Kidney epithelial cell (primary cell): ENCODE results near the gene SIGMAR1. TPM values are rescaled to one million over a fixed set of nuclear protein-coding genes. Genes with fewer than 3 reads are reported as not detected.

Experiments
- DNase-seq: peaks from one replicate; pipeline ENCODE4 v3.0.0-alpha.2; 2010; ENCODE audit warnings: low read depth
- H3K27me3 ChIP-seq: 2 replicates; pipeline ENCODE4 v1.6.0; 2011; ENCODE audit warnings: low read length; ENCODE audit not compliant: control insufficient read depth, insufficient read depth
- H3K36me3 ChIP-seq: 2 replicates; pipeline ENCODE4 v1.5.1; 2011; ENCODE audit warnings: low read length; ENCODE audit not compliant: control insufficient read depth, insufficient read depth
- H3K4me3 ChIP-seq: 2 replicates; pipeline ENCODE4 v1.5.1; 2011; ENCODE audit warnings: low read depth, mild to moderate bottlenecking, control low read depth, low read length
- CTCF ChIP-seq: IDR thresholded peaks from 2 replicates; pipeline ENCODE4 v1.5.1; 2011; ENCODE audit warnings: mild to moderate bottlenecking, moderate library complexity, low read length, control low read depth, inconsistent platforms; ENCODE audit not compliant: insufficient read depth, poor library complexity, severe bottlenecking
- total RNA-seq: library from RNA; depleted of rRNA; stranded (reverse); fragments of >200 nt; gene quantifications from 2 replicates; pipeline ENCODE4 v1.2.3, GENCODE V29; 2015

SIGMAR1 gene
- total RNA-seq, 1 donor from 2014 or later: 121 TPM

GRCh38 chr9:34615132-34615531, 22.5 kb downstream of the SIGMAR1 start:
- no peaks in the 10 kb centered on the region for H3K36me3 ChIP-seq
- H3K4me3 ChIP-seq: no peak overlapping the region
- no peak for TF ChIP-seq CTCF
- no peaks in the 10 kb centered on the region for H3K27me3 ChIP-seq
- DNase-seq: no peak

GRCh38 chr9:34612788-34613390, 24.7 kb downstream of the SIGMAR1 start:
- no peak for DNase-seq
- peak overlapping the region; percentile 92 for H3K4me3 ChIP-seq
- TF ChIP-seq CTCF: peak; percentile 82
- no peaks in the 10 kb centered on the region for H3K36me3 ChIP-seq
- no peaks in the 10 kb centered on the region for H3K27me3 ChIP-seq

GRCh38 chr9:34611811-34612787, 25.5 kb downstream of the SIGMAR1 start, which contains the start of gene RPP25L:
TSS of gene RPP25L (minus strand) at chr9:34612097. CDS start at chr9:34611296, 801 bp downstream.
- peaks cover 3% of the 10 kb centered on the region for H3K27me3 ChIP-seq
- no peak for TF ChIP-seq CTCF
- peak within 1 kb of the TSS; percentile 92 for H3K4me3 ChIP-seq
- DNase-seq: no peak
- H3K36me3 ChIP-seq: no peaks in the 10 kb centered on the region

- DNase-seq: no peak
- no peaks in the 10 kb centered on the region for H3K36me3 ChIP-seq
- TF ChIP-seq CTCF: no peak
These were observed 26.3 kb downstream of the SIGMAR1 start for GRCh38 chr9:34611251-34611810.

GRCh38 chr9:34610434-34611206, 27.0 kb downstream of the SIGMAR1 start:
- DNase-seq: no peak
- no peak for TF ChIP-seq CTCF
- Histone ChIP-seq H3K4me3 (no peak overlapping the region), H3K36me3 (no peaks in the 10 kb centered on the region), H3K27me3 (peaks cover 3% of the 10 kb centered on the region)

More at GRCh38 chr9:34611251-34611810, 26.3 kb downstream of the SIGMAR1 start:
- Histone ChIP-seq H3K27me3 (peaks cover 3% of the 10 kb centered on the region), H3K4me3 (peak overlapping the region; percentile 92)
